ENCODE data around the gene ZNF714.

DNA sequence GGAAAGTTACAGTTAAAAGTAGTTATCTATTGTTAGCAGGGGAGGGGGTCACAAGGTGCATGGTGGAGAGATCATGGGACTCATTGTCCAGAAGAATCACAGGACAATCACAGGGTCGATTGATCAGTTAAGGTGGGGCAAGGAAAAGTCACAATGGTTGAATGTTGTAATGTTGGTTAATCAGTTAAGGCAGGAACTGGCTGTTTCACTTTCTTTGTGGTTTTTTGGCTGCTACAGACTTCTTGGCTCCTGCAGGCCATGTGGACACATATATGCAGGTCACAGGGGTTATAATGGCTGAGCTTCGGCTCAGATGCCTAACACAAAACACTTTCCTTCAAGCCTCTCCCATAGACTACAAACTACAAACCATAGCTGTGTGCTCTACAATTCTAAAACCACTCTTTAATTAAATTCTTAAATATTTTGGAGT is 52.9 kb downstream of the ZNF714 start:
- TF ChIP-seq, protein P1, sequence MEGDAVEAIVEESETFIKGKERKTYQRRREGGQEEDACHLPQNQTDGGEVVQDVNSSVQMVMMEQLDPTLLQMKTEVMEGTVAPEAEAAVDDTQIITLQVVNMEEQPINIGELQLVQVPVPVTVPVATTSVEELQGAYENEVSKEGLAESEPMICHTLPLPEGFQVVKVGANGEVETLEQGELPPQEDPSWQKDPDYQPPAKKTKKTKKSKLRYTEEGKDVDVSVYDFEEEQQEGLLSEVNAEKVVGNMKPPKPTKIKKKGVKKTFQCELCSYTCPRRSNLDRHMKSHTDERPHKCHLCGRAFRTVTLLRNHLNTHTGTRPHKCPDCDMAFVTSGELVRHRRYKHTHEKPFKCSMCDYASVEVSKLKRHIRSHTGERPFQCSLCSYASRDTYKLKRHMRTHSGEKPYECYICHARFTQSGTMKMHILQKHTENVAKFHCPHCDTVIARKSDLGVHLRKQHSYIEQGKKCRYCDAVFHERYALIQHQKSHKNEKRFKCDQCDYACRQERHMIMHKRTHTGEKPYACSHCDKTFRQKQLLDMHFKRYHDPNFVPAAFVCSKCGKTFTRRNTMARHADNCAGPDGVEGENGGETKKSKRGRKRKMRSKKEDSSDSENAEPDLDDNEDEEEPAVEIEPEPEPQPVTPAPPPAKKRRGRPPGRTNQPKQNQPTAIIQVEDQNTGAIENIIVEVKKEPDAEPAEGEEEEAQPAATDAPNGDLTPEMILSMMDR (IDR thresholded peaks at IDR 0.05; ENCODE audit: low read length): no peak
- no peak for TF ChIP-seq EZH2 (optimal IDR thresholded peaks at IDR 0.05; ENCODE audit: low read depth, low read length)

Data from MM.1S (cell line).